ENCODE measurements around the gene SENP3. TPM values are rescaled to one million over a fixed set of nuclear protein-coding genes. Genes with fewer than 3 reads are reported as not detected.

Gene SENP3
- total and polyA plus RNA-seq, 2 of the 13 experiments (the other 11 are each of a cell fraction or from before 2014, with no cell fraction given), result 55.8 to 75.4 TPM

DNA sequence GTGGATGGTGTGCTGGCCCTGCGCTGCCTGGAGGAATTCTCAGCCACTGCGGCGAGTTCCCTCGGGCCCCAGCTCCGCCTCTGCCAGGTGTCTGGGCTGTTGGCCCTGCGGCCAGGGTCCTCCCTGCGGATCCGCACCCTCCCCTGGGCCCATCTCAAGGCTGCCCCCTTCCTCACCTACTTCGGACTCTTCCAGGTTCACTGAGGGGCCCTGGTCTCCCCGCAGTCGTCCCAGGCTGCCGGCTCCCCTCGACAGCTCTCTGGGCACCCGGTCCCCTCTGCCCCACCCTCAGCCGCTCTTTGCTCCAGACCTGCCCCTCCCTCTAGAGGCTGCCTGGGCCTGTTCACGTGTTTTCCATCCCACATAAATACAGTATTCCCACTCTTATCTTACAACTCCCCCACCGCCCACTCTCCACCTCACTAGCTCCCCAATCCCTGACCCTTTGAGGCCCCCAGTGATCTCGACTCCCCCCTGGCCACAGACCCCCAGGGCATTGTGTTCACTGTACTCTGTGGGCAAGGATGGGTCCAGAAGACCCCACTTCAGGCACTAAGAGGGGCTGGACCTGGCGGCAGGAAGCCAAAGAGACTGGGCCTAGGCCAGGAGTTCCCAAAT is 4.5 kb upstream of the SENP3 start (continued):
- TF ChIP-seq, protein P1, sequence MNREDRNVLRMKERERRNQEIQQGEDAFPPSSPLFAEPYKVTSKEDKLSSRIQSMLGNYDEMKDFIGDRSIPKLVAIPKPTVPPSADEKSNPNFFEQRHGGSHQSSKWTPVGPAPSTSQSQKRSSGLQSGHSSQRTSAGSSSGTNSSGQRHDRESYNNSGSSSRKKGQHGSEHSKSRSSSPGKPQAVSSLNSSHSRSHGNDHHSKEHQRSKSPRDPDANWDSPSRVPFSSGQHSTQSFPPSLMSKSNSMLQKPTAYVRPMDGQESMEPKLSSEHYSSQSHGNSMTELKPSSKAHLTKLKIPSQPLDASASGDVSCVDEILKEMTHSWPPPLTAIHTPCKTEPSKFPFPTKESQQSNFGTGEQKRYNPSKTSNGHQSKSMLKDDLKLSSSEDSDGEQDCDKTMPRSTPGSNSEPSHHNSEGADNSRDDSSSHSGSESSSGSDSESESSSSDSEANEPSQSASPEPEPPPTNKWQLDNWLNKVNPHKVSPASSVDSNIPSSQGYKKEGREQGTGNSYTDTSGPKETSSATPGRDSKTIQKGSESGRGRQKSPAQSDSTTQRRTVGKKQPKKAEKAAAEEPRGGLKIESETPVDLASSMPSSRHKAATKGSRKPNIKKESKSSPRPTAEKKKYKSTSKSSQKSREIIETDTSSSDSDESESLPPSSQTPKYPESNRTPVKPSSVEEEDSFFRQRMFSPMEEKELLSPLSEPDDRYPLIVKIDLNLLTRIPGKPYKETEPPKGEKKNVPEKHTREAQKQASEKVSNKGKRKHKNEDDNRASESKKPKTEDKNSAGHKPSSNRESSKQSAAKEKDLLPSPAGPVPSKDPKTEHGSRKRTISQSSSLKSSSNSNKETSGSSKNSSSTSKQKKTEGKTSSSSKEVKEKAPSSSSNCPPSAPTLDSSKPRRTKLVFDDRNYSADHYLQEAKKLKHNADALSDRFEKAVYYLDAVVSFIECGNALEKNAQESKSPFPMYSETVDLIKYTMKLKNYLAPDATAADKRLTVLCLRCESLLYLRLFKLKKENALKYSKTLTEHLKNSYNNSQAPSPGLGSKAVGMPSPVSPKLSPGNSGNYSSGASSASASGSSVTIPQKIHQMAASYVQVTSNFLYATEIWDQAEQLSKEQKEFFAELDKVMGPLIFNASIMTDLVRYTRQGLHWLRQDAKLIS (CRISPR knock-in tag; IDR thresholded peaks at IDR 0.05), result no peak
- TF ChIP-seq RXRB (CRISPR knock-in tag; IDR thresholded peaks at IDR 0.05; ENCODE audit: borderline replicate concordance) (no peak), MED1 (CRISPR knock-in tag; IDR thresholded peaks at IDR 0.05) (0 out of 2 replicates have a peak, but pooled peaks have one; percentile 24), ZFP37 (CRISPR knock-in tag; IDR thresholded peaks at IDR 0.05; ENCODE audit: borderline replicate concordance) (no peak), MAZ (IDR thresholded peaks at IDR 0.05; ENCODE audit: borderline replicate concordance, low read depth, low read length) (no peak), MAZ (CRISPR knock-in tag; IDR thresholded peaks at IDR 0.05; ENCODE audit: low read depth) (peak; percentile 42; the same call in 1 of the 2 replicates), ZFP36 (IDR thresholded peaks at IDR 0.05; ENCODE audit: borderline replicate concordance, low read depth, low read length, partially characterized antibody) (no peak), ZNF556 (CRISPR knock-in tag; IDR thresholded peaks at IDR 0.05; ENCODE audit: borderline replicate concordance) (no peak), HES4 (CRISPR knock-in tag; IDR thresholded peaks at IDR 0.05; ENCODE audit: borderline replicate concordance) (no peak), ZMYM3 (CRISPR knock-in tag; IDR thresholded peaks at IDR 0.05) (no peak), REL (CRISPR knock-in tag; conservative IDR thresholded peaks at IDR 0.05) (no peak), GTF3A (CRISPR knock-in tag; conservative IDR thresholded peaks at IDR 0.05) (no peak), ATF7 (IDR thresholded peaks at IDR 0.05) (no peak), ATF7 (CRISPR knock-in tag; IDR thresholded peaks at IDR 0.05) (no peak), SCMH1 (CRISPR knock-in tag; IDR thresholded peaks at IDR 0.05; ENCODE audit: borderline replicate concordance) (no peak), ZNF557 (CRISPR knock-in tag; IDR thresholded peaks at IDR 0.05) (0 out of 2 replicates have a peak, but pooled peaks have one; percentile 14)
- TF ChIP-seq, protein P2, sequence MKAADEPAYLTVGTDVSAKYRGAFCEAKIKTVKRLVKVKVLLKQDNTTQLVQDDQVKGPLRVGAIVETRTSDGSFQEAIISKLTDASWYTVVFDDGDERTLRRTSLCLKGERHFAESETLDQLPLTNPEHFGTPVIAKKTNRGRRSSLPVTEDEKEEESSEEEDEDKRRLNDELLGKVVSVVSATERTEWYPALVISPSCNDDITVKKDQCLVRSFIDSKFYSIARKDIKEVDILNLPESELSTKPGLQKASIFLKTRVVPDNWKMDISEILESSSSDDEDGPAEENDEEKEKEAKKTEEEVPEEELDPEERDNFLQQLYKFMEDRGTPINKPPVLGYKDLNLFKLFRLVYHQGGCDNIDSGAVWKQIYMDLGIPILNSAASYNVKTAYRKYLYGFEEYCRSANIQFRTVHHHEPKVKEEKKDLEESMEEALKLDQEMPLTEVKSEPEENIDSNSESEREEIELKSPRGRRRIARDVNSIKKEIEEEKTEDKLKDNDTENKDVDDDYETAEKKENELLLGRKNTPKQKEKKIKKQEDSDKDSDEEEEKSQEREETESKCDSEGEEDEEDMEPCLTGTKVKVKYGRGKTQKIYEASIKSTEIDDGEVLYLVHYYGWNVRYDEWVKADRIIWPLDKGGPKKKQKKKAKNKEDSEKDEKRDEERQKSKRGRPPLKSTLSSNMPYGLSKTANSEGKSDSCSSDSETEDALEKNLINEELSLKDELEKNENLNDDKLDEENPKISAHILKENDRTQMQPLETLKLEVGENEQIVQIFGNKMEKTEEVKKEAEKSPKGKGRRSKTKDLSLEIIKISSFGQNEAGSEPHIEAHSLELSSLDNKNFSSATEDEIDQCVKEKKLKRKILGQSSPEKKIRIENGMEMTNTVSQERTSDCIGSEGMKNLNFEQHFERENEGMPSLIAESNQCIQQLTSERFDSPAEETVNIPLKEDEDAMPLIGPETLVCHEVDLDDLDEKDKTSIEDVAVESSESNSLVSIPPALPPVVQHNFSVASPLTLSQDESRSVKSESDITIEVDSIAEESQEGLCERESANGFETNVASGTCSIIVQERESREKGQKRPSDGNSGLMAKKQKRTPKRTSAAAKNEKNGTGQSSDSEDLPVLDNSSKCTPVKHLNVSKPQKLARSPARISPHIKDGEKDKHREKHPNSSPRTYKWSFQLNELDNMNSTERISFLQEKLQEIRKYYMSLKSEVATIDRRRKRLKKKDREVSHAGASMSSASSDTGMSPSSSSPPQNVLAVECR (CRISPR knock-in tag; IDR thresholded peaks at IDR 0.05; ENCODE audit: borderline replicate concordance), result peak; percentile 35; the same call in 1 of the 2 replicates
- TF ChIP-seq, protein P3, sequence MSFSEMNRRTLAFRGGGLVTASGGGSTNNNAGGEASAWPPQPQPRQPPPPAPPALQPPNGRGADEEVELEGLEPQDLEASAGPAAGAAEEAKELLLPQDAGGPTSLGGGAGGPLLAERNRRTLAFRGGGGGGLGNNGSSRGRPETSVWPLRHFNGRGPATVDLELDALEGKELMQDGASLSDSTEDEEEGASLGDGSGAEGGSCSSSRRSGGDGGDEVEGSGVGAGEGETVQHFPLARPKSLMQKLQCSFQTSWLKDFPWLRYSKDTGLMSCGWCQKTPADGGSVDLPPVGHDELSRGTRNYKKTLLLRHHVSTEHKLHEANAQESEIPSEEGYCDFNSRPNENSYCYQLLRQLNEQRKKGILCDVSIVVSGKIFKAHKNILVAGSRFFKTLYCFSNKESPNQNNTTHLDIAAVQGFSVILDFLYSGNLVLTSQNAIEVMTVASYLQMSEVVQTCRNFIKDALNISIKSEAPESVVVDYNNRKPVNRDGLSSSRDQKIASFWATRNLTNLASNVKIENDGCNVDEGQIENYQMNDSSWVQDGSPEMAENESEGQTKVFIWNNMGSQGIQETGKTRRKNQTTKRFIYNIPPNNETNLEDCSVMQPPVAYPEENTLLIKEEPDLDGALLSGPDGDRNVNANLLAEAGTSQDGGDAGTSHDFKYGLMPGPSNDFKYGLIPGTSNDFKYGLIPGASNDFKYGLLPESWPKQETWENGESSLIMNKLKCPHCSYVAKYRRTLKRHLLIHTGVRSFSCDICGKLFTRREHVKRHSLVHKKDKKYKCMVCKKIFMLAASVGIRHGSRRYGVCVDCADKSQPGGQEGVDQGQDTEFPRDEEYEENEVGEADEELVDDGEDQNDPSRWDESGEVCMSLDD (CRISPR knock-in tag; IDR thresholded peaks at IDR 0.05; ENCODE audit: borderline replicate concordance), result no peak
- TF ChIP-seq, protein P4, sequence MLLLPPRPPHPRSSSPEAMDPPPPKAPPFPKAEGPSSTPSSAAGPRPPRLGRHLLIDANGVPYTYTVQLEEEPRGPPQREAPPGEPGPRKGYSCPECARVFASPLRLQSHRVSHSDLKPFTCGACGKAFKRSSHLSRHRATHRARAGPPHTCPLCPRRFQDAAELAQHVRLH (CRISPR knock-in tag; IDR thresholded peaks at IDR 0.05; ENCODE audit: borderline replicate concordance, low read depth), result no peak
